ENCODE results near the gene GAMT.

The GAMT gene

GRCh38 chr19:1356508-1356865 lies 44.9 kb downstream of the GAMT start:
- Histone ChIP-seq H3K36me3 (ENCODE audit: control insufficient read depth, insufficient read depth, low read length) (peaks cover 6% of the 10 kb centered on the region), H3K9ac (ENCODE audit: low read length) (no peak overlapping the region), H3K4me3 (ENCODE audit: low read length) (peak overlapping the region; percentile 84), H3K4me1 (ENCODE audit: control insufficient read depth, insufficient read depth, low read length) (peaks cover 21% of the 10 kb centered on the region), H3K27me3 (ENCODE audit: control insufficient read depth, insufficient read depth, low read length) (no peaks in the 10 kb centered on the region), H3K27ac (ENCODE audit: low read depth, low read length) (peak overlapping the region; percentile 64)

DNA sequence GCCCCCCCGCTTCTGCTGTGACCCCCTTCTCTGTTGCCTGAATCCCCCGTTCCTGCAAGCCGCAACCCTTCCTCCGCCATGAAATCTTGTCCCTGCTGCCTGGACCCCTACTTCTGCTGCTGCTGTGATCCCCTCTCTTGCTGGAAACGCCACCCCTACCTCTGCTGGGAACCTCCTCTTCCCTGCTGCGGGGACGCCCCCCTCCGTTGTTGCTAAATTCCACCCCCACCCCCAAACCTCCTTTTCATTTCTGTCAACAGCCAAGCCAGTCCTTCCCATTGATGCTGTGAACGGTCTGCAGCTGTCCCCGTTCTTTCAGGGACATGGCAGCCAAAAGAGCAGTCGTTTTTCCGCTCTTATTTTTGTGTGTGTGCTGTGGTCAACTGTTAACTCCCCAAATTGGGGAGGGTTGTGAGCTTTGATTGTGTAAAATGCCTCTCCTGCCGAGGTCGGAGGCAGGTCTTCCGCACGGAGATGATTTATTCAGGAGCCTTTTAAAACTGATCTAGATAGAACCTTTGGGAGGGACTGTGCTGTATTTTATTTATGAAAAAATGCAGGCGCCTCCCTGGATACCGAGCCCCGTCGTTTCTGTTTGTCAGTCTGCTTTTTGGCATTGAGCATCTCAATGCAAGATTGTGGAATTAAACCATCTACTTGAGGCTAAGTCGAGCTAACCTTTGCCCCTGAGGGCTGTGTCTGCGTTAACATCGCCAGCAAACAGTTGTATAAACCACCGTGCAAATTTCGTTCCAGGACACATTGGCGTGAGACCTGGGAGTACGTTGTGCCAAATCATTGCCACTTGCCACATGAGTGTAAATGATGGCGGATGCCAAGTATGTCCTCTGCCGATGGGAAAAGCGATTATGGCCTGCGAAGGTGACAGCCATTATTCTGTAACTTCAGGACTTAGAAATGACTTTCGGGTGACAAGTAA lies 45.5 kb downstream of the GAMT start:
- H3K4me3 ChIP-seq (ENCODE audit: low read length) = peak overlapping the region; percentile 84
- H3K9ac ChIP-seq (ENCODE audit: low read length) = no peak overlapping the region
- peaks cover 17% of the 10 kb centered on the region for H3K4me1 ChIP-seq (ENCODE audit: control insufficient read depth, insufficient read depth, low read length)
- peak overlapping the region; percentile 64 for H3K27ac ChIP-seq (ENCODE audit: low read depth, low read length)
- peaks cover 6% of the 10 kb centered on the region for H3K36me3 ChIP-seq (ENCODE audit: control insufficient read depth, insufficient read depth, low read length)
- no peaks in the 10 kb centered on the region for H3K27me3 ChIP-seq (ENCODE audit: control insufficient read depth, insufficient read depth, low read length)

DNA sequence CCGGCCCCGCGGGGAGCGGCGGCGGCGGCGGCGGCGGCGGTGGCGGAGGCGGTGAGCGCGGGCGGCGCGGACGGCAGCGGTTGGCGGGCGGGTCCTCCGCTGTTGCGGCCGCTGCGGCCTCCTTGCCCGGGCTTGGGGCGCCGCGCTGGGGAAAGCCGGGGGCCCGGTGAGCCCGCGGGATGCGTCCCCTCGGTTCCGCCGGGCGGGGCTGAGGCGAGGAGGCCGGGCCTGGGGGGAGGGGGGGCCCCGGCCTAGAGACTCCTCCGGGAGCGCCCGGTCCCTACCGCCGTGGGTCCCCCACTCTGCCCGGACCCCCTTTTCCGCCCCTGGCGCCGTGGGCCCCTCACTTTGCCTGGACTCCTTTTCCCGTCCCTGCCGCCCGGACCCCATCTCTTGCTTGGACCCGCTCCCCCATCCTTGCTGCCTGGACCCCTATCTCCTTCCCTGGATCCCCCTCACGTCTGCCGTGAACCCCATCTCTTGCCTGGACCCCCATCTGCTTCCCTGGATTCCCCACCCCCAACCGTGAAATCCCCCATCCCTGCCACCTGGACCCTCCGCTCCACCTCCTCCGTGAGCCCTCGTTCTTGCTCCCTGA lies 46.3 kb downstream of the GAMT start:
- no peak overlapping the region for H3K9ac ChIP-seq (ENCODE audit: low read length)
- peak overlapping the region; percentile 84 for H3K4me3 ChIP-seq (ENCODE audit: low read length)
- H3K27ac ChIP-seq (ENCODE audit: low read depth, low read length) = peak overlapping the region; percentile 64
- no peaks in the 10 kb centered on the region for H3K27me3 ChIP-seq (ENCODE audit: control insufficient read depth, insufficient read depth, low read length)
- H3K4me1 ChIP-seq (ENCODE audit: control insufficient read depth, insufficient read depth, low read length) = peaks cover 12% of the 10 kb centered on the region
- peaks cover 6% of the 10 kb centered on the region for H3K36me3 ChIP-seq (ENCODE audit: control insufficient read depth, insufficient read depth, low read length)

GRCh38 chr19:1353144-1353543 lies 48.2 kb downstream of the GAMT start:
- Histone ChIP-seq H3K4me1 (ENCODE audit: control insufficient read depth, insufficient read depth, low read length) (peaks cover 12% of the 10 kb centered on the region), H3K27ac (ENCODE audit: low read depth, low read length) (no peak overlapping the region), H3K36me3 (ENCODE audit: control insufficient read depth, insufficient read depth, low read length) (peaks cover 1% of the 10 kb centered on the region), H3K9ac (ENCODE audit: low read length) (no peak overlapping the region), H3K4me3 (ENCODE audit: low read length) (no peak overlapping the region), H3K27me3 (ENCODE audit: control insufficient read depth, insufficient read depth, low read length) (no peaks in the 10 kb centered on the region)

- Histone ChIP-seq H3K4me1 (ENCODE audit: control insufficient read depth, insufficient read depth, low read length) (peaks cover 7% of the 10 kb centered on the region), H3K36me3 (ENCODE audit: control insufficient read depth, insufficient read depth, low read length) (no peaks in the 10 kb centered on the region), H3K9ac (ENCODE audit: low read length) (no peak overlapping the region), H3K4me3 (ENCODE audit: low read length) (no peak overlapping the region), H3K27me3 (ENCODE audit: control insufficient read depth, insufficient read depth, low read length) (no peaks in the 10 kb centered on the region), H3K27ac (ENCODE audit: low read depth, low read length) (no peak overlapping the region)
These were observed 49.9 kb downstream of the GAMT start for GRCh38 chr19:1351381-1351851.

GRCh38 chr19:1350867-1351266 lies 50.5 kb downstream of the GAMT start:
- Histone ChIP-seq H3K27ac (ENCODE audit: low read depth, low read length) (no peak overlapping the region), H3K36me3 (ENCODE audit: control insufficient read depth, insufficient read depth, low read length) (no peaks in the 10 kb centered on the region), H3K9ac (ENCODE audit: low read length) (no peak overlapping the region), H3K27me3 (ENCODE audit: control insufficient read depth, insufficient read depth, low read length) (no peaks in the 10 kb centered on the region), H3K4me3 (ENCODE audit: low read length) (no peak overlapping the region), H3K4me1 (ENCODE audit: control insufficient read depth, insufficient read depth, low read length) (peaks cover 1% of the 10 kb centered on the region)

- H3K27me3 ChIP-seq (ENCODE audit: control insufficient read depth, insufficient read depth, low read length) = no peaks in the 10 kb centered on the region
- no peak overlapping the region for H3K4me3 ChIP-seq (ENCODE audit: low read length)
- no peaks in the 10 kb centered on the region for H3K36me3 ChIP-seq (ENCODE audit: control insufficient read depth, insufficient read depth, low read length)
- no peak overlapping the region for H3K9ac ChIP-seq (ENCODE audit: low read length)
- no peaks in the 10 kb centered on the region for H3K4me1 ChIP-seq (ENCODE audit: control insufficient read depth, insufficient read depth, low read length)
- H3K27ac ChIP-seq (ENCODE audit: low read depth, low read length) = no peak overlapping the region
These were observed 52.1 kb downstream of the GAMT start for GRCh38 chr19:1349211-1349610.
